A549 (cell line): ENCODE results near the gene LDLRAD4.

Experiments
- CEBPB ChIP-seq, 2 experiments: fragments of >200 bp in 1 of 2; sonication (Bioruptor Twin) in 1 of 2; formaldehyde crosslinking in 1 of 2; IDR thresholded peaks; 2 replicates each; pipeline ENCODE4 v1.6.1; 2012 to 2016
- CHD2 ChIP-seq: fragments of 150-350 bp; IDR thresholded peaks from 2 replicates; pipeline ENCODE4 v1.6.1; 2014; ENCODE audit warnings: low read length; ENCODE audit not compliant: partially characterized antibody
- EP300 ChIP-seq, 2 experiments: fragments of >200 bp; sonication (Bioruptor Twin); formaldehyde crosslinking; IDR thresholded peaks; 2 replicates in 1 of 2; 3 replicates in 1 of 2; pipeline ENCODE4 v1.6.1; 2016 to 2017
- JUN ChIP-seq, 2 experiments: fragments of >200 bp; sonication (Bioruptor Twin); formaldehyde crosslinking; IDR thresholded peaks; 2 replicates in 1 of 2; 3 replicates in 1 of 2; pipeline ENCODE4 v1.6.1; 2016 to 2017
- NPAS2 ChIP-seq: fragments of 250-450 bp; sonication (Bioruptor Pico); IDR thresholded peaks from 2 replicates; pipeline ENCODE4 v1.8.0; 2022; ENCODE audit warnings: mild to moderate bottlenecking, moderate library complexity, borderline replicate concordance
- RAD21 ChIP-seq, 2 experiments: fragments of >200 bp in 1 of 2; sonication (Bioruptor Twin) in 1 of 2; formaldehyde crosslinking in 1 of 2; IDR thresholded peaks in 1 of 2; conservative IDR thresholded peaks in 1 of 2; 2 replicates in 1 of 2; 3 replicates in 1 of 2; pipeline ENCODE4 v1.6.1; 2012 to 2018; ENCODE audit warnings: inconsistent platforms in 1 of 2
- RARB ChIP-seq: fragments of 250-450 bp; sonication (Bioruptor Pico); IDR thresholded peaks from 2 replicates; pipeline ENCODE4 v1.8.0; 2021; ENCODE audit warnings: mild to moderate bottlenecking, moderate library complexity
- RFX5 ChIP-seq: fragments of 450-650 bp; IDR thresholded peaks from 2 replicates; pipeline ENCODE4 v1.7.1; 2014; ENCODE audit warnings: antibody characterized with exemption, mild to moderate bottlenecking, moderate library complexity
- ZC3H11A ChIP-seq: fragments of 450-650 bp; IDR thresholded peaks from 2 replicates; pipeline ENCODE4 v1.6.1; 2014; ENCODE audit warnings: antibody characterized with exemption, mild to moderate bottlenecking
- TF ChIP-seq, protein P1 (sequence below): fragments of 200-600 bp; sonication (generic); IDR thresholded peaks from 2 replicates; pipeline ENCODE4 v1.6.1; 2016; ENCODE audit warnings: antibody characterized with exemption, mild to moderate bottlenecking, moderate library complexity
- TF ChIP-seq, protein P2 (sequence below): fragments of >200 bp; sonication (Bioruptor Twin); formaldehyde crosslinking; IDR thresholded peaks from 3 replicates; pipeline ENCODE4 v1.5.1; 2016
- TF ChIP-seq, protein P3 (sequence below): fragments of 150-350 bp; IDR thresholded peaks from 2 replicates; pipeline ENCODE4 v1.6.1; 2014; ENCODE audit warnings: low read depth, mild to moderate bottlenecking, low read length
- TF ChIP-seq, protein P4 (sequence below): fragments of 450-650 bp; IDR thresholded peaks from 2 replicates; pipeline ENCODE4 v1.6.1; 2014; ENCODE audit warnings: antibody characterized with exemption

DNA sequence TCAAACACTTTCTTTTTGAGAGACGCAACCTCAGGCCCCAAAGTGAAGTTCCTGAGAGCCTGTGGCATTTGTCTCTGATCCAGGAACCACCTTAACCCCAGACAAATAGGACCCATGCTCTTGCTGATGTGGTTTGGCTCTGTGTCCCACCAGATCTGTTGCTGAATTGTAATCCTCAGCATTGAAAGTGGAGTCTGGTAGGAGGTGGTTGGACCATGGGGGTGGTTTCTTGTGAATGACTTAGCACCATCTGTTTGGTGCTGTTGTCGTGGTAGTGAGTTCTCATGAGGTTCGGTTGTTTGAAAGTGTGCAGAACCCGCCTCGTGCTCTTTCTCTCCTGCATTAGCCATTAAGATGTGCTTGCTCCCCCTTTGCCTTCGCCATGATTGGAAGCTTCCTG lies 255.2 kb downstream of the LDLRAD4 start:
- TF ChIP-seq JUN (IDR thresholded peaks at IDR 0.05) = no peak
- no peak for TF ChIP-seq RAD21 (conservative IDR thresholded peaks at IDR 0.05 in 1 of 2, IDR thresholded peaks at IDR 0.05 in 1 of 2)
- no peak for TF ChIP-seq ZC3H11A
- TF ChIP-seq, protein P1, sequence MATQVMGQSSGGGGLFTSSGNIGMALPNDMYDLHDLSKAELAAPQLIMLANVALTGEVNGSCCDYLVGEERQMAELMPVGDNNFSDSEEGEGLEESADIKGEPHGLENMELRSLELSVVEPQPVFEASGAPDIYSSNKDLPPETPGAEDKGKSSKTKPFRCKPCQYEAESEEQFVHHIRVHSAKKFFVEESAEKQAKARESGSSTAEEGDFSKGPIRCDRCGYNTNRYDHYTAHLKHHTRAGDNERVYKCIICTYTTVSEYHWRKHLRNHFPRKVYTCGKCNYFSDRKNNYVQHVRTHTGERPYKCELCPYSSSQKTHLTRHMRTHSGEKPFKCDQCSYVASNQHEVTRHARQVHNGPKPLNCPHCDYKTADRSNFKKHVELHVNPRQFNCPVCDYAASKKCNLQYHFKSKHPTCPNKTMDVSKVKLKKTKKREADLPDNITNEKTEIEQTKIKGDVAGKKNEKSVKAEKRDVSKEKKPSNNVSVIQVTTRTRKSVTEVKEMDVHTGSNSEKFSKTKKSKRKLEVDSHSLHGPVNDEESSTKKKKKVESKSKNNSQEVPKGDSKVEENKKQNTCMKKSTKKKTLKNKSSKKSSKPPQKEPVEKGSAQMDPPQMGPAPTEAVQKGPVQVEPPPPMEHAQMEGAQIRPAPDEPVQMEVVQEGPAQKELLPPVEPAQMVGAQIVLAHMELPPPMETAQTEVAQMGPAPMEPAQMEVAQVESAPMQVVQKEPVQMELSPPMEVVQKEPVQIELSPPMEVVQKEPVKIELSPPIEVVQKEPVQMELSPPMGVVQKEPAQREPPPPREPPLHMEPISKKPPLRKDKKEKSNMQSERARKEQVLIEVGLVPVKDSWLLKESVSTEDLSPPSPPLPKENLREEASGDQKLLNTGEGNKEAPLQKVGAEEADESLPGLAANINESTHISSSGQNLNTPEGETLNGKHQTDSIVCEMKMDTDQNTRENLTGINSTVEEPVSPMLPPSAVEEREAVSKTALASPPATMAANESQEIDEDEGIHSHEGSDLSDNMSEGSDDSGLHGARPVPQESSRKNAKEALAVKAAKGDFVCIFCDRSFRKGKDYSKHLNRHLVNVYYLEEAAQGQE = no peak
- TF ChIP-seq, protein P2, sequence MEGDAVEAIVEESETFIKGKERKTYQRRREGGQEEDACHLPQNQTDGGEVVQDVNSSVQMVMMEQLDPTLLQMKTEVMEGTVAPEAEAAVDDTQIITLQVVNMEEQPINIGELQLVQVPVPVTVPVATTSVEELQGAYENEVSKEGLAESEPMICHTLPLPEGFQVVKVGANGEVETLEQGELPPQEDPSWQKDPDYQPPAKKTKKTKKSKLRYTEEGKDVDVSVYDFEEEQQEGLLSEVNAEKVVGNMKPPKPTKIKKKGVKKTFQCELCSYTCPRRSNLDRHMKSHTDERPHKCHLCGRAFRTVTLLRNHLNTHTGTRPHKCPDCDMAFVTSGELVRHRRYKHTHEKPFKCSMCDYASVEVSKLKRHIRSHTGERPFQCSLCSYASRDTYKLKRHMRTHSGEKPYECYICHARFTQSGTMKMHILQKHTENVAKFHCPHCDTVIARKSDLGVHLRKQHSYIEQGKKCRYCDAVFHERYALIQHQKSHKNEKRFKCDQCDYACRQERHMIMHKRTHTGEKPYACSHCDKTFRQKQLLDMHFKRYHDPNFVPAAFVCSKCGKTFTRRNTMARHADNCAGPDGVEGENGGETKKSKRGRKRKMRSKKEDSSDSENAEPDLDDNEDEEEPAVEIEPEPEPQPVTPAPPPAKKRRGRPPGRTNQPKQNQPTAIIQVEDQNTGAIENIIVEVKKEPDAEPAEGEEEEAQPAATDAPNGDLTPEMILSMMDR = no peak
- TF ChIP-seq CEBPB (IDR thresholded peaks at IDR 0.05) = no peak
- TF ChIP-seq CHD2 = no peak
- no peak for TF ChIP-seq EP300 (IDR thresholded peaks at IDR 0.05)
- TF ChIP-seq, protein P3, sequence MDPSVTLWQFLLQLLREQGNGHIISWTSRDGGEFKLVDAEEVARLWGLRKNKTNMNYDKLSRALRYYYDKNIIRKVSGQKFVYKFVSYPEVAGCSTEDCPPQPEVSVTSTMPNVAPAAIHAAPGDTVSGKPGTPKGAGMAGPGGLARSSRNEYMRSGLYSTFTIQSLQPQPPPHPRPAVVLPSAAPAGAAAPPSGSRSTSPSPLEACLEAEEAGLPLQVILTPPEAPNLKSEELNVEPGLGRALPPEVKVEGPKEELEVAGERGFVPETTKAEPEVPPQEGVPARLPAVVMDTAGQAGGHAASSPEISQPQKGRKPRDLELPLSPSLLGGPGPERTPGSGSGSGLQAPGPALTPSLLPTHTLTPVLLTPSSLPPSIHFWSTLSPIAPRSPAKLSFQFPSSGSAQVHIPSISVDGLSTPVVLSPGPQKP = no peak
- no peak for TF ChIP-seq NPAS2 (CRISPR knock-in tag)
- TF ChIP-seq RFX5 = no peak
- TF ChIP-seq, protein P4, sequence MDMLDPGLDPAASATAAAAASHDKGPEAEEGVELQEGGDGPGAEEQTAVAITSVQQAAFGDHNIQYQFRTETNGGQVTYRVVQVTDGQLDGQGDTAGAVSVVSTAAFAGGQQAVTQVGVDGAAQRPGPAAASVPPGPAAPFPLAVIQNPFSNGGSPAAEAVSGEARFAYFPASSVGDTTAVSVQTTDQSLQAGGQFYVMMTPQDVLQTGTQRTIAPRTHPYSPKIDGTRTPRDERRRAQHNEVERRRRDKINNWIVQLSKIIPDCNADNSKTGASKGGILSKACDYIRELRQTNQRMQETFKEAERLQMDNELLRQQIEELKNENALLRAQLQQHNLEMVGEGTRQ = no peak
- TF ChIP-seq RARB (CRISPR knock-in tag) = no peak
